AG08396 (cell line): ENCODE data around the gene CCDC40.
"Not testable (repeated sequence)": the region's sequence is repeated elsewhere in the genome, so short reads cannot be mapped to it uniquely, and the experiment has no call there.

ENCODE experiments used
- DNase-seq: peaks from one replicate; pipeline ENCODE4 v3.0.0; 2012; ENCODE audit warnings: low spot score, mixed read lengths

The CCDC40 gene

GRCh38 chr17:80082403-80083135 is 46.1 kb downstream of the CCDC40 start:
- peak; percentile 84 for DNase-seq

DNA sequence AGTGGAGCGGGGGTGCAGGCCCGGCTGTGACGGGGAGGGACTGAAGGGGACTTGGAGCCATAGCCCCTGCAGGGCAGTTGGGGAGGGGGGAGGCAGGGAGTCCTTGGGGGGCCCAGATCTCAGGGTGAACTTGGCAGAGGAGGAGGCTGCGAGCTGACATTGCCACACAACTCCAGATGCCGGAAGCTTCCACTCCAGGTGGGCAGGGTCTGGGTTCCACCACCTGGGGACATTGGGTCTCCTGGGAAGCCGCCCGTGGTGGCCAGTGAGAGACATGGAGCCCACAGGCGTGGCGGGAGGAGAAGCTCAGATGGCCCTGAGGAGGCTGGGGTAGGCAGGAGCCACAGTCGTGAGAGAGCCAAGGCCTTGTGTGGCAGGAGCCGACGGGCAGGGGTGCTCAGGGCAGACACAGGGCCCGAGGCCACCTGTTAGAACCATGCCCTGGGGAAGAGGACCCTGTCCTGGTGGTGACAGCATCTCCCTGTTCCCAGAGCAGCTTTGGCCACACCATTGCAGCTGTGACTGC is 46.8 kb downstream of the CCDC40 start:
- no peak for DNase-seq

GRCh38 chr17:80084773-80085172 is 48.3 kb downstream of the CCDC40 start:
- no peak for DNase-seq

DNA sequence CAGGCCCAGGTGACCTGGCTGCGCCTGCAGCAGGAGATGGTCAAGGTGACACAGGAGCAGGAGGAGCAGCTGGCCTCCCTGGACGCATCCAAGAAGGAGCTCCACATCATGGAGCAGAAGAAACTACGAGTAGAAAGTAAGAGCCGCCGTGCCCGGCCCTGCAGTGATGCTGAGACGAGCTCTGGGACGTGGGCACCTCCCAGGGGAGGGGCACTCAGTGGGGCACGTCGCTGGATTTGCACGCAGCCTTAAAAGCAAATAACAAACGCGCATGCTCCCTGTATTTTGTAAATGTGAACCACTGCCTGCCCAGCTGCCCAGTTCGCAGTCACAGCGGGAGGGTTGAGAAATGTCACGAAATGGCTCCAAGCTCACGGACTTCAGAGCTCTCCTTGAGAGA is 49.6 kb downstream of the CCDC40 start:
- DNase-seq: no peak

- no peak for DNase-seq
Observed at GRCh38 chr17:80086616-80087015, 50.2 kb downstream of the CCDC40 start.

- DNase-seq: no peak
Observed at GRCh38 chr17:80087346-80088265, 51.2 kb downstream of the CCDC40 start.

DNA sequence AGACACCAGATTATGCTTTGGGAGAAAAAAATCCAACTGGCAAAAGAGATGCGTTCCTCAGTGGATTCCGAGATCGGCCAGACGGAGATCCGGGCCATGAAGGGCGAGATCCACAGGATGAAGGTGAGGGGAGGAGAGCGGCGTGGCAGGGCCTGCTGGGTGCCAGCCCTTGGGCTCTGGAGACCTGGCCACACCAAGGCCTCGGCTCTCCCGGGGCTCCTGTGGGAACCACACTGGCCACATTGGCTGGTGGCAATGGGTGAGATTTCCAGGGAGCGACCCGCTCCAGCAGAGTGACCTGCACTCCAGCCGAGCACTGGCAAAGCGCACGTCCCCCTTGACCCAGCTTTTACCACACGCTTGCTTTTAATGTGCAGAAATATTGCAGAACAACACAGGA is 53.3 kb downstream of the CCDC40 start:
- no peak for DNase-seq

DNA sequence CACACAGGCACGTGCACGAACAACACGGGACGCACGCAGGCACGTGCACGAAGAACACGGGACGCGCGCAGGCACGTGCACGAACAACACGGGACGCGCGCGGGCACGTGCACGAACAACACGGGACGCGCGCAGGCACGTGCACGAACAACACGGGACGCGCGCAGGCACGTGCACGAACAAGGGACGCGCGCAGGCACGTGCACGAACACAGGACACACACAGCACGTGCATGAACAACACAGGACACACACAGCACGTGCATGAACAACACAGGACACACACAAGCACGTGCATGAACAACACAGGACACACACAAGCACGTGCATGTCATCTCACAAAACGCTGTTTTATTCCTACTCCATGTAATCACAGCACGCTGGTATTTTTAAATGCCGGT is 53.7 kb downstream of the CCDC40 start:
- DNase-seq: not testable (repeated sequence)

- no peak for DNase-seq
Observed at GRCh38 chr17:80091376-80091775, 54.9 kb downstream of the CCDC40 start.

DNA sequence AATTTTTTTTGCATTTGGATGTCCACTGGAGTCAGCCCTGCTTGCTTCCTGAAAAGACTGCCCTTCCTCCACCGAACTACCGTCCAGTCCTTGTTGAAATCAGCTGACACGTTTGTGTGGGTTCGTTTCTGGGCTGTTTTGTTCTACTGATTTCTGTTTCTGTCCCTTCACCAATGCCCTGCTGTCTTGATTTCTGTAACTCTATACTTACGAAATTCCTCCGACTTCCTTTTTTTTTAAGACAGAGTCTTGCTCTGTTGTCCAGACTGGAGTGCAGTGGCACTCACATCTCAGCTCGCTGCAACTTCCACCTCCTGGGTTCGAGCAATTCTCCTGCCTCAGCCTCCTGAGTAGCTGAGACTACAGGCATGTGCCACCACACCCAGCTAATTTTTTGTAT is 56.5 kb downstream of the CCDC40 start:
- DNase-seq: no peak

- DNase-seq: no peak
Observed at GRCh38 chr17:80095038-80095843, 58.8 kb downstream of the CCDC40 start.

DNA sequence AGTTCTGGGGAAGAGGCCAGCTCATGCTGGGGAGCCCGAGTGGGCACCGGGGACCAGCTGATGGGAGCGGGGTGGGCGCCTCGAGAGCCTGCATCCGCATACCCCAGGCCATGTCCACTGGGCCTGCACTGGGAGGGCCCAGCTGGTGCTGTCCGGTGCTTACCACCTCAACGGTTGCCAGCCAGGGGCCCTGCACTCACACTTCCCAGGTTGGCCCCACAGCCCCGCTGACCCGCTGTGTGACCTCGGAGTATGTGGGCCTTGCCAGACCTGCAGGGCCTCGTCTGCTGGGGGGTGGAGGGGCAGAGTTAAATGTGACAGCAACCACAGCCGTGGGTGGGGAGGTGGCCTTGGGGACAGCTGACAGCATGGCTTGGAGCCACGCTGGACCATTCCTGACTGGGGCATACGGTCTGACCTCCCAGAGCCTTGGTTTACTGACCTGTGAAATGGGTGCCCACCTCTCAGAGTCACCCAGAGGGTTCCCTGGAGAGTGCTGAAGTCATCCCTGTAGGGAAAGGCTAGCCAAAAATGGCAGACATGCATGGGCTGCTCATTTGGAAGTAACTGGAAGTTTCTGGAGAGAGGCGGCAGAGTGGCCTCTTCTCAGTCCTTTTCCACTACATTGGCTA is 59.5 kb downstream of the CCDC40 start:
- no peak for DNase-seq

- no peak for DNase-seq
Observed at GRCh38 chr17:80096561-80097021, 60.1 kb downstream of the CCDC40 start.

- no peak for DNase-seq
Observed at GRCh38 chr17:80097127-80097621, 60.7 kb downstream of the CCDC40 start.

DNA sequence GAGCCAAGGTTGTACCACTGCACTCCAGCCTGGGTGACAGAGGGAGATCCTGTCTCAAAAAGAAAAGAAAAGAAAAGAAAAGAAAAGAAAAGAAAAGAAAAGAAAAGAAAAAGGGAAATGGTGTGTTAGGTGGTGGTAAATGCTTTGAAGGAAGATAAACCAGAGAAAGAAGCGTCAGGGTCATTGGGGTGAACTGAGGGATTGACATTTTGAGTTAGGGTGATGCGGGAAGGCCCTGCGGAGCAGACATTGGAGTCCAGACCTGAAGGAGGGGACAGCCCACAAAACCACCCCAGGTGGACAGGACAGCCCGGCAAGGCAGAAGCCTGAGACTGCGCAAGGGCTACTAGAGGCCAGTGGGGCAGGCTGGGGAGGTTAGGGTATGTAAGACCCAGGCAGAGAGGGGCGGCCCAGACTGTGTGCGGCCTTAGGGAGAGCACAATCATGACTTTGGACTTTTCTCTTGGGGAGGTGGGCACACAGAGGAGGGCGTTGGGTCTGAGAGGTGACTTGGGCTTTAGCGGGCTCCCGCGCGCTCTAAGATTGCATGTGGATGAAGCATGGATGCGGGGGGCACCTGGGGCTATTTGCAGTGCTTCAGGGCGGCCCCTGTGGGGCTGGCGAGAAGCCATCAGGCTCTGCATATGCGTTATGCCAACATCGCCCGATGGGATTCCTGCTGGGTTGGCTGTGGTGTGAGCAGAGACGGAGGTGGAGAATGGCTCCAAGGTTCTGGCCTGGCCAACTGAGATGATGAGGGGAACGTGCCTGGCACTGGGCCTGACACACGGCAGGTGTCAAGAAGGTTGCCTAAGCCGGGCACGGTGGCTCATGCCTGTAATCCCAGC is 61.6 kb downstream of the CCDC40 start:
- DNase-seq: no peak

GRCh38 chr17:80099291-80100034 is 63.0 kb downstream of the CCDC40 start:
- DNase-seq: no peak

DNA sequence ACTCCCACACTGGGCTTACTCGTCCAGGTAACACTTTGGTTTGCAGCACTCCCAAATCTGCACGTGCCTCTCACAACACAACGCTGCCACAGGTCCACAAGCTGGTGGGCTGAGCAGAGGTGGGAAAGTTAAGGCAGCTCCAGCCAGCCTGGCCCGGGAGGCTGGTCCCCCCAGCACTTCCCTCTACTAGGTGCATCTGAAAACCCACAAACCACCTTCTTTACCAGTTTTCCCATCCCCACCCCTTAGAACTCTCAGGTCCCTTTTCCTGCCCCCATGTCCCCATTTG is 63.5 kb downstream of the CCDC40 start:
- DNase-seq: no peak

DNA sequence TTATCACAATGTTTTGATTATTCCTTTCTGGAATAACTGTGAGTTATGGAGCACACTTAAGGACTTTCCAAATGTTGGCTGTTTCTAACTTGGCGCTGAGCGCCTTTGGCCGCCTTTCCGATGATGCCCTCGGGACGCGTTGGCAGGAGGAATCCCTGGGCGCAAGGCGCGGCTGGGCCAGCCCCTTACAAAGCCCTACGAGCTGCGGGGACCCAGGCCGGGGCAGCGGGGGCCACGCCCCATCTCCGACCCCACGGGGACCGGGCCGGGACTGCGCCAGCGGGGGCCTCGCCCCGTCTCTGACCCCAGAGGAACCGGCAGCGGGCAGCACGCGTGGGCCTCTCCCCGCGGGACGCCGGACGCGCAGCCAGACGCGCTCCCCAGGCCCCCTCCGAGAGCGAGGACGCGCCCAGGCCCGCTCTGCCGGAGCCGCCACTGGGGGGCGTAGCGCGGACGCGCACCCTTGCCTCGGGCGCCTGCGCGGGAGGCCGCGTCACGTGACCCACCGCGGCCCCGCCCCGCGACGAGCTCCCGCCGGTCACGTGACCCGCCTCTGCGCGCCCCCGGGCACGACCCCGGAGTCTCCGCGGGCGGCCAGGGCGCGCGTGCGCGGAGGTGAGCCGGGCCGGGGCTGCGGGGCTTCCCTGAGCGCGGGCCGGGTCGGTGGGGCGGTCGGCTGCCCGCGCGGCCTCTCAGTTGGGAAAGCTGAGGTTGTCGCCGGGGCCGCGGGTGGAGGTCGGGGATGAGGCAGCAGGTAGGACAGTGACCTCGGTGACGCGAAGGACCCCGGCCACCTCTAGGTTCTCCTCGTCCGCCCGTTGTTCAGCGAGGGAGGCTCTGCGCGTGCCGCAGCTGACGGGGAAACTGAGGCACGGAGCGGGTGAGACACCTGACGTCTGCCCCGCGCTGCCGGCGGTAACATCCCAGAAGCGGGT is 64.8 kb downstream of the CCDC40 start, which contains the start of gene GAA:
GAA (plus strand) TSS at position 571 of the 935 bp plus-strand sequence. CDS start 3,006 bp downstream, outside the sequence.
- peak; percentile 100 for DNase-seq
